SK-MEL-5 (cell line): ENCODE measurements around the gene FAM200A. TPM values are rescaled to one million over a fixed set of nuclear protein-coding genes. Genes with fewer than 3 reads are reported as not detected.
"Not testable (repeated sequence)": the region's sequence is repeated elsewhere in the genome, so short reads cannot be mapped to it uniquely, and the experiment has no call there.

Experiments used
- DNase-seq: peaks from one replicate; pipeline ENCODE4 v3.0.0-alpha.2; 2016; ENCODE audit warnings: low read depth, low spot score
- in situ Hi-C: cut with HindIII; loops from 2 replicates; pipeline ENCODE4 v1.10.0; 2016; ENCODE audit warnings: low sequenced_read_pairs, high pct_unique_total_duplicates, low pct_unique_long_range_greater_than_20kb
- total RNA-seq: library from RNA; depleted of rRNA; stranded (reverse); fragments of >200 nt; shearing (Covaris generic); gene quantifications from 2 replicates; pipeline ENCODE4 v1.2.3, GENCODE V29; 2014

The FAM200A gene
- total RNA-seq, 1 experiment from 2014 or later = 19.5 TPM

- in situ Hi-C loops = no loop called here
- DNase-seq = no peak
These were observed 16.2 kb downstream of the FAM200A start for GRCh38 chr7:99535667-99536066.

DNA sequence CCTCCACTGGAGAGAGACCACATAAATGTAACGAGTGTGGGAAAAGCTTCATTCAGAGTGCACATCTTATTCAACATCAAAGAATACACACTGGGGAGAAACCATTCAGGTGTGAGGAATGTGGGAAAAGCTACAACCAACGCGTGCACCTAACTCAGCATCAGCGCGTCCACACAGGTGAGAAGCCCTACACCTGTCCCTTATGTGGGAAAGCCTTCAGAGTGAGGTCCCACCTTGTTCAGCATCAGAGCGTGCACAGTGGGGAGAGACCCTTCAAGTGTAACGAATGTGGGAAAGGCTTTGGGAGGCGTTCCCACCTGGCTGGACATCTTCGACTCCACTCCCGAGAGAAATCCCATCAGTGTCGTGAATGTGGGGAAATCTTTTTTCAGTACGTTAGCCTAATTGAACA is 20.6 kb downstream of the FAM200A start:
- in situ Hi-C loops = no loop called here
- DNase-seq = no peak

- in situ Hi-C loops = no loop called here
- peak; percentile 47 for DNase-seq
These were observed 26.0 kb downstream of the FAM200A start for GRCh38 chr7:99525713-99526440.

DNA sequence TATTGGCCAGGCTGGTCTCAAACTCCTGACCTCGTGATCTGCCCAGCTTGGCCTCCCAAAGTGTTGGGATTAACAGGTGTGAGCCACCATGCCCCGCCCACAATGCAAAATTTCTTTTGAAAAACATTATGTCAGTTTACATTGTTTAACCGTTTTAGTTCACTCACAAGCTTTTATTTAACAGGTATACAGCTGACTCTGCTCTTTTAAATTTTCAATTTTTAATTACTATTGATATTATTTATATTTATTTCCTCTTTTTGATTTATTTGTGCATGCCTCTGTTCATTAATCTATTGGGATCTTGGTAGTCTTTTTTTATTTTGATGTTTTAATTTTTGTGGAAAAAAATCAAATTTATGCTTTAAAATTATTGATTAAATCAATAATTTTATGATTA is 30.5 kb downstream of the FAM200A start:
- DNase-seq = no peak
- in situ Hi-C loops = no loop called here

- no peak for DNase-seq
- in situ Hi-C loops = no loop called here
These were observed 37.9 kb downstream of the FAM200A start for GRCh38 chr7:99514050-99514449.

GRCh38 chr7:99505324-99505662 is 46.6 kb downstream of the FAM200A start:
- DNase-seq = no peak
- in situ Hi-C loops = no loop called here

DNA sequence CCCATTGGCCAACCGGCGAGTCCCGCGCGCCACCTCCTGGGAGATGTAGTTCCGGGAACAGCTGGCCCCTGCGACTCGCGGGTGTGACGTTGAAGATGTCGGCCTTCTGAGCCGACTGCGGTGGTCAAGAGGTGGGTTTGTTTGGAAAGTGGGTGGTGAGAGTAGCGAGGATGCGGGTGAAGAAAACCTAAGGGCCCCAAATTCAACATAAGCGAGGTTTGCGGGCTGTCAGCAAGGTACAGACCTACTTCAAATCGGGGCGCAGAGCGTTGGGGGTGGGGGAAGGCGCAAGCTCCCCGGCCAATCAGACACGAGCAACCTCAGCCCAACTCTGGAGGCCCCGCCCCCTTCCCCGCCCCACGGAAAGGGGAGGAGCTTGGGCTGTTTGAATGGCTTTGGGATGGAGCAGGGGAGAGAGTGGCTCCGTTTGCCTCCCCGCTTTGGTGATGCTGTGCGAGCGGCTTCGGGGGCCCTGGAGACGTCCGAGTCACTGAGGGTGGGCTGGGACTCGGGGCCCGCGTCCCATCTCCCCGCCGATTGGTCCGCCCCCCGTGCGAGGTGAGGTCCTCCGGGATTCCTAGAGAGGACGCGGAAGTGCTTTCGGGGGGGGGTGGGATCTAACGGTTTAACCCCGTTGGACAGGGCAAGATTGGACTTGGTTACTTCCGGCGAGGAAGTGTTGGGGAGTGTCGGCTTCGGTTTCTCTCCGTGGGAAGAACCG is 47.2 kb downstream of the FAM200A start, which contains the start of gene ZKSCAN5:
Gene ZKSCAN5 (plus strand): TSS at position 60 of the 721 bp plus-strand sequence. CDS start 1,383 bp downstream, outside the sequence.
- in situ Hi-C loops = no loop called here
- DNase-seq = peak; percentile 96

DNA sequence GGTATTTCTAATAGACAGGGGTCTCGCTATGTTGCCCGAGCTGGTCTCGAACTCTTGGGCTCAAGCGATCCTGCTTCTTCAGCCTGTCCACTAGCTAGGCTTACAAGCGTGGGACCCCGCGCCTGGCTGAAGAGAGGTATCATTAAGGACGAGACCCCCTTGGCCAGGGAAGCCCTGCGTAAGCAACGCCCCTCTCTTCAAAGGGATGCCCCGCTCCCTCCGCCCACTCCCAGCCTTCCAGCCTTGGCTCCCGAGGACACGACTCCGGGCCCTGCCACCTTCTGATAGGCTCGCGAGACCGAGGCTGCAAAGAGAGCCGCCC is 47.7 kb downstream of the FAM200A start:
- in situ Hi-C loops = no loop called here
- DNase-seq = peak; percentile 99

GRCh38 chr7:99501236-99501635 is 50.7 kb downstream of the FAM200A start:
- in situ Hi-C loops = not testable (repeated sequence)
- peak; percentile 43 for DNase-seq

DNA sequence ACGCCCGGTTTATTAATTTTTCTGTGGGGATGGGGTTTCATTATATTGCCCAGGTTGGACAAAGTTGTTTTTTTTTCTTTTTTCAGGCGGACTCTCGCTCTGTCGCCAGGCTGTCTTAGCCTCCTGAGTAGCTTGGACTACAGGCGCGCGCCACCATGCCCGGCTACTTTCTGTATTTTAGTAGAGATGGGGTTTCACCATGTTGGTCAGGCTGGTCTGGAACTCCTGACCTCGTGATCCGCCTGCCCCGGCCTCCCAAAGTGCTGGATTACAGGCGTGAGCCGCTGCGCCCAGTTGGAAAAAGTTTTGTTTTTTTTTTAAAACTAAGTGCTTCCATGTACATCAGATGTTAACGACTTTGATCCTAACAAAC is 51.3 kb downstream of the FAM200A start:
- no peak for DNase-seq
- in situ Hi-C loops = no loop called here

DNA sequence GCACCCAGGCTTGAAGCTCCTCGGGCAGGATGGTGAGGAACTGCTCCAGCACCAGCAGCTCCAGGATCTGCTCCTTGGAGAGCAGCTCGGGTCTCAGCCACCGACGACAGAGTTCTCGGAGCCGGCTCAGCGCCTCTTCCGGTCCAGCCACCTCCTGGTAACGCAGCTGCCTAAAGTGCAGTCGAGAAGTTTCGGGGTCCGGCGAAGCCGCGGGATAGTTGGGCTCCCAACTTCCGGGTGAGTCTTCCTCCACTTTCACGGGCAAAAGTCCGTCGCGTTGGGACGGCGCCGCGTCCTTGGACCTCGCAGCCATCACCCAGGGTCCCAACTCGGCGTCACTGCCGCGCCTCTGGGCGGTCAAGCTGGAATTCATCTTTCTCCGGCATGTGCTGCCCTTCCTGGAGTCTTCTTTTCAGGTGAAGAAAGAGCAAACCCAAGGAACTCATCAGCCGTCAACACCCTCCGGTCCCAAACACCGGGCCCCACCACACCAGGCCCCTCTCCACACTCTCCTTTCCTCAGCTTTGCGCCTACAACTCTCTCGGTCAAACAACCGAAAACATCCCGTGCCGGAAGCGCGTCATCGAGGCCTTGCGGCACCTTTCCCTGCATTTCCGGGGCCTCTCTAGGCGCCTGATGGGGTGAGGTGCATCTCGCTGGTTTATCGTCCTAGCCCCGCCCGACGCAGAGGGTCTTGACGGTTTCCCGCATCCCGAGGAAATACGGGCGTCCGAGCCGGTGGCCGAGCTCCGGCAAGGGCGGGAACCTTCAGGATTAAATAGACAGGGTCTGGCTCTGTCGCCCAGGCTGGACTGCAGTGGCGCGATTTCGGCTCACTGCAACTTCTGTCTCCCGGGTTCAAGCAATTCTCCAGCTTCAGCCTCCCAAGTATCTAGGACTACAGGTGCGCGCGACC is 51.9 kb downstream of the FAM200A start, which contains the start of gene ZNF394:
Gene ZNF394 (minus strand): TSS at position 561 of the 916 bp plus-strand sequence. CDS start 188 bp downstream, at position 373.
- in situ Hi-C loops = no loop called here
- DNase-seq = peak; percentile 97

DNA sequence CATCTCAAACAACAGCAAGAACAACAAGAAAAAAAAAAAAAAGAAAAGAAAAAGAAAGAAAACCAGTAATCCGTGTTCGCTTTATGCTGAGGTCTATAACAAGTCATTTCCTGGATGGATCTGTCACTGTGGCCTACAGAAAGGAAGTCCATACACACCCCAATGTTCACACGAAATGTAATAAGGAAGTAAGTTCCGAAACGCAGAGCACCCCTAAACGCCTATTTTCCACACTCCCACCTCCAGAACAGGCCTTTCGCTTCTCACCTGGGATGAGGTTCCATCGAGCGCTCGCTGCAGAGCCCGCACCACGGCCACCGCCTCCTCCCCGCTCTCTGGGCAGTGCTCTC is 52.6 kb downstream of the FAM200A start:
- in situ Hi-C loops = no loop called here
- DNase-seq = no peak

GRCh38 chr7:99498546-99498944 is 53.4 kb downstream of the FAM200A start:
- DNase-seq = no peak
- in situ Hi-C loops = no loop called here

DNA sequence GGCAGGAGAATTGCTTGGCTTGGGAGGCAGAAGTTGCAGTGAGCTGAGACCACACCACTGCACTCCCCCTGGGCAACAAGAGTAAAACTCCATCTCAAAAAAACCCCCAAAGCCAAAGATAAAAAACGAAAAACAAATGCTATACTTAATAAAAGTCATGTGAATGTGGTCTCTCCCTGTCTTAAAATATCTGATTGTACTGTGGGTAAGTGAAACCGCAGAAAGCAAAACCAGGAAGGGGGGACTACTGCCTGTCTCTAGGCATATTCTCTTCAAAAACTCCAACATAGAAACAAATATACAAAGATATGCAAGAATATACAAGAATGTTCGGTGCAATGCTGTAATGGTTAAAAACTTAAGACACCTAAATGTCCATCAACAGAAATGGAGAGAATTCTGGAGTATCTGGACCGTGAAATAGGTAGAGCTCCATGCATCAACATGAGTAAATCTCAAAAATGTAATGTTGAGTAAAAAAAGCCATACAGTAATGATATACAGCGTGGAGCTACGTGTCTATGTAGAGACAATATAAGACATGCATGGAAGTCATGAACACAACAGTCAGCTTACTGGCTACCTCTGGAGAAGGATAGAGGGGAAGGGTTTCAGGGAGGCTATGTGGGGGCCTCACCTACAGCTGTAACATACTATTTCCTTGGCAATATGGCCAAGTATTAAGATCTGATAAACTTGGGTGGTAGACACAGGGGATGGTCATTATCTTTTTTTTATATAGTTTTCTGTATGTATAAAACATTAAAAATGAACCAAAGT is 54.0 kb downstream of the FAM200A start:
- DNase-seq = no peak
- in situ Hi-C loops = no loop called here
